ENCODE measurements around the gene CXCL14. TPM values are rescaled to one million over a fixed set of nuclear protein-coding genes. Genes with fewer than 3 reads are reported as not detected.

CXCL14 gene
- not detected for polyA plus RNA-seq

- H3K4me3 Mint-ChIP-seq = no peak within 1 kb of the TSS
- no peaks in the 10 kb centered on the region for H3K4me1 Mint-ChIP-seq
- no peak for DNase-seq
- peaks cover 2 to 8% (median 4%) of the 10 kb centered on the region in 3 donors for H3K27me3 Mint-ChIP-seq (ENCODE audit: low read depth in 3 of 3)
- no peak within 1 kb of the TSS for H3K27ac Mint-ChIP-seq
- H3K9me3 Mint-ChIP-seq = peaks cover 0 to 4% (median 0%) of the 10 kb centered on the region in 6 donors
- no peaks in the 10 kb centered on the region for H3K36me3 Mint-ChIP-seq
Observed at GRCh38 chr5:135578685-135579341, at the start of gene CXCL14. TSS of gene CXCL14 (minus strand) at chr5:135578991. CDS start at chr5:135578778, 213 bp downstream.

DNA sequence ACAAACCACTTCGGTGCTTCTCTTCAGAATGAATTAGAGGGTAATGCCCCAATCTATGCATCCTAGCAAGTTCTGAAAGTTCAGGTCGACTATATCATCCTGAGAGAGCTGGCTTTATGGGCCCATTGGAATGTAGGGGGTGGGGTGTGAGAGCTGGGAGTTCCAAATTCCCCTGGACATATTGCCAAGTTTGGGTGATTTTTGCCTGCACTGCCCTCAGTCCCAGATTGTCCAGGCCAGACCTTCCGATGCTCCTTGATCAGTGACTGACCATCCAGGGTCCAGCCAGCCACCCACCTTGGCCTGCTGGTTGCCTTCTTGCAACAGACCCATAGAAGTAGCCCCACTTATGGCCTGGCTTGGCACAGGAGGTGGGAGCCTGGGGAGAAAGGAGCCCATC is 47.8 kb upstream of the CXCL14 start:
- Mint-ChIP-seq H3K27ac (no peak overlapping the region), H3K9me3 (peaks cover 0 to 6% (median 0%) of the 10 kb centered on the region in 6 donors), H3K36me3 (no peaks in the 10 kb centered on the region), H3K4me1 (no peaks in the 10 kb centered on the region), H3K27me3 (ENCODE audit: low read depth in 3 of 3) (peaks cover 2 to 3% (median 2%) of the 10 kb centered on the region in 3 donors), H3K4me3 (no peak overlapping the region)
- no peak for DNase-seq

GRCh38 chr5:135625961-135626360 is 47.2 kb upstream of the CXCL14 start:
- Mint-ChIP-seq H3K4me3 (no peak overlapping the region), H3K9me3 (peaks cover 0 to 6% (median 0%) of the 10 kb centered on the region in 6 donors), H3K27me3 (ENCODE audit: low read depth in 3 of 3) (peaks cover 2 to 3% (median 2%) of the 10 kb centered on the region in 3 donors), H3K36me3 (no peaks in the 10 kb centered on the region), H3K4me1 (no peaks in the 10 kb centered on the region), H3K27ac (no peak overlapping the region)
- DNase-seq = no peak

GRCh38 chr5:135625486-135625885 is 46.7 kb upstream of the CXCL14 start:
- Mint-ChIP-seq H3K27me3 (ENCODE audit: low read depth in 3 of 3) (peaks cover 2 to 3% (median 2%) of the 10 kb centered on the region in 3 donors), H3K4me3 (no peak overlapping the region), H3K9me3 (peaks cover 0 to 6% (median 0%) of the 10 kb centered on the region in 6 donors)

GRCh38 chr5:135625061-135625460 is 46.3 kb upstream of the CXCL14 start:
- no peak for DNase-seq
- Mint-ChIP-seq H3K4me1 (no peaks in the 10 kb centered on the region), H3K36me3 (no peaks in the 10 kb centered on the region), H3K9me3 (peaks cover 0 to 6% (median 0%) of the 10 kb centered on the region in 6 donors), H3K4me3 (no peak overlapping the region), H3K27me3 (ENCODE audit: low read depth in 3 of 3) (peaks cover 2 to 3% (median 2%) of the 10 kb centered on the region in 3 donors), H3K27ac (no peak overlapping the region)

More at GRCh38 chr5:135625486-135625885, 46.7 kb upstream of the CXCL14 start:
- Mint-ChIP-seq H3K36me3 (no peaks in the 10 kb centered on the region), H3K27ac (no peak overlapping the region), H3K4me1 (no peaks in the 10 kb centered on the region)
- no peak for DNase-seq

GRCh38 chr5:135623186-135623715 is 44.5 kb upstream of the CXCL14 start:
- no peaks in the 10 kb centered on the region for H3K4me1 Mint-ChIP-seq
- no peak for DNase-seq
- H3K9me3 Mint-ChIP-seq = peaks cover 4 to 17% (median 13%) of the 10 kb centered on the region in 6 donors
- H3K4me3 Mint-ChIP-seq = no peak overlapping the region
- peaks cover 0 to 5% (median 4%) of the 10 kb centered on the region in 3 donors for H3K36me3 Mint-ChIP-seq
- no peak overlapping the region for H3K27ac Mint-ChIP-seq
- peaks cover 1 to 6% (median 4%) of the 10 kb centered on the region in 3 donors for H3K27me3 Mint-ChIP-seq (ENCODE audit: low read depth in 3 of 3)

GRCh38 chr5:135615581-135616260 is 36.9 kb upstream of the CXCL14 start:
- H3K4me1 Mint-ChIP-seq = no peaks in the 10 kb centered on the region
- H3K9me3 Mint-ChIP-seq = peaks cover 6 to 24% (median 17%) of the 10 kb centered on the region in 6 donors
- DNase-seq = no peak
- H3K27ac Mint-ChIP-seq = no peak overlapping the region
- H3K36me3 Mint-ChIP-seq = peaks cover 0 to 5% (median 4%) of the 10 kb centered on the region in 3 donors
- H3K27me3 Mint-ChIP-seq (ENCODE audit: low read depth in 3 of 3) = peaks cover 1 to 9% (median 2%) of the 10 kb centered on the region in 3 donors
- no peak overlapping the region for H3K4me3 Mint-ChIP-seq

GRCh38 chr5:135615171-135615570 is 36.4 kb upstream of the CXCL14 start:
- Mint-ChIP-seq H3K4me1 (no peaks in the 10 kb centered on the region), H3K36me3 (peaks cover 0 to 5% (median 4%) of the 10 kb centered on the region in 3 donors), H3K4me3 (no peak overlapping the region), H3K27ac (no peak overlapping the region), H3K27me3 (ENCODE audit: low read depth in 3 of 3) (peaks cover 1 to 13% (median 2%) of the 10 kb centered on the region in 3 donors), H3K9me3 (peaks cover 6 to 24% (median 17%) of the 10 kb centered on the region in 6 donors)
- no peak for DNase-seq

- H3K27me3 Mint-ChIP-seq (ENCODE audit: low read depth in 3 of 3) = peaks cover 0 to 12% (median 0%) of the 10 kb centered on the region in 3 donors
- no peaks in the 10 kb centered on the region for H3K4me1 Mint-ChIP-seq
- H3K36me3 Mint-ChIP-seq = no peaks in the 10 kb centered on the region
- no peak for DNase-seq
- no peak overlapping the region for H3K4me3 Mint-ChIP-seq
- H3K9me3 Mint-ChIP-seq = peaks cover 0 to under 1% (median 0%) of the 10 kb centered on the region in 6 donors
- H3K27ac Mint-ChIP-seq = no peak overlapping the region
Observed at GRCh38 chr5:135609981-135610380, 31.2 kb upstream of the CXCL14 start.

- H3K27ac Mint-ChIP-seq = no peak overlapping the region
- H3K36me3 Mint-ChIP-seq = no peaks in the 10 kb centered on the region
- no peak for DNase-seq
- peaks cover 0 to 12% (median 0%) of the 10 kb centered on the region in 3 donors for H3K27me3 Mint-ChIP-seq (ENCODE audit: low read depth in 3 of 3)
- H3K4me3 Mint-ChIP-seq = no peak overlapping the region
- no peaks in the 10 kb centered on the region for H3K4me1 Mint-ChIP-seq
- no peaks in the 10 kb centered on the region for H3K9me3 Mint-ChIP-seq
Observed at GRCh38 chr5:135608761-135609443, 30.1 kb upstream of the CXCL14 start.

- Mint-ChIP-seq H3K4me3 (no peak overlapping the region), H3K36me3 (no peaks in the 10 kb centered on the region), H3K27me3 (ENCODE audit: low read depth in 3 of 3) (peaks cover 0 to 12% (median 0%) of the 10 kb centered on the region in 3 donors)
Observed at GRCh38 chr5:135608361-135608760, 29.6 kb upstream of the CXCL14 start.

GRCh38 chr5:135606431-135606830 is 27.6 kb upstream of the CXCL14 start:
- no peak for DNase-seq
- Mint-ChIP-seq H3K27me3 (ENCODE audit: low read depth in 3 of 3) (peaks cover 0 to 12% (median 0%) of the 10 kb centered on the region in 3 donors), H3K27ac (no peak overlapping the region), H3K9me3 (no peaks in the 10 kb centered on the region), H3K4me1 (no peaks in the 10 kb centered on the region), H3K4me3 (no peak overlapping the region), H3K36me3 (no peaks in the 10 kb centered on the region)

More at GRCh38 chr5:135608361-135608760, 29.6 kb upstream of the CXCL14 start:
- no peaks in the 10 kb centered on the region for H3K4me1 Mint-ChIP-seq
- DNase-seq = no peak
- H3K9me3 Mint-ChIP-seq = no peaks in the 10 kb centered on the region
- no peak overlapping the region for H3K27ac Mint-ChIP-seq

DNA sequence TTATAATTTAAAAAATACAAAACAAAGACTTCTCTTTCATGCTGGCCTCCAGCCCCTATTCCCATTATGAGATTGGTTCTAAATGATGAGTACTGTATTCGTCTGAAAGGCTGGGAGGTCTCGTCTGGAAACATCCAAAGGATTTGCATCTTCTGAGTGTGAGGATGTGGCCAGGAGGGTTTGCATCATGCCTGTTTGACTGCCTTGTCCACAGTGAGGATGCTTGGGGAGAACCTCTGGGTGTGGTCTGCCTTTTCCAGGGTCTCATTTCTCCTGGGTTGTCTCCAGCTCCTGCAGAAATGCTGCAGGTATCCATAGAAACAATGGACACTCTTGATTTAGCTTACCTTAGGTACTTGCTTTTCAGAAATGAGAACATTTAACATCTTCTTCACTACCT is 26.4 kb upstream of the CXCL14 start:
- H3K36me3 Mint-ChIP-seq = no peaks in the 10 kb centered on the region
- no peak for DNase-seq
- H3K27ac Mint-ChIP-seq = no peak overlapping the region
- H3K4me1 Mint-ChIP-seq = no peaks in the 10 kb centered on the region
- peaks cover 0 to 5% (median 1%) of the 10 kb centered on the region in 3 donors for H3K27me3 Mint-ChIP-seq (ENCODE audit: low read depth in 3 of 3)
- H3K9me3 Mint-ChIP-seq = no peaks in the 10 kb centered on the region
- no peak overlapping the region for H3K4me3 Mint-ChIP-seq
